K562 (cell line): ENCODE results near the gene COCH.

Experiments
- CEBPG ChIP-seq, 3 experiments: fragments of 200-800 bp in 1 of 3; sonication (Bioruptor generic) in 1 of 3; sonication (generic) in 1 of 3; formaldehyde crosslinking in 1 of 3; IDR thresholded peaks in 2 of 3; conservative IDR thresholded peaks in 1 of 3; 2 replicates each; pipeline versions ENCODE4 v1.6.1 to v1.8.0; 2016 to 2022; ENCODE audit warnings: missing compliant biosample characterization in 2 of 3, missing genetic modification characterization in 2 of 3, mild to moderate bottlenecking in 1 of 3, missing genetic modification reagents in 1 of 3
- CLOCK ChIP-seq: fragments of 250-450 bp; sonication (Bioruptor Pico); IDR thresholded peaks from 2 replicates; pipeline ENCODE4 v1.4.0; 2020; ENCODE audit warnings: mild to moderate bottlenecking, moderate library complexity, borderline replicate concordance
- CTCF ChIP-seq, 3 experiments: IDR thresholded peaks in 2 of 3; conservative IDR thresholded peaks in 1 of 3; 2 replicates each; pipeline ENCODE4 v1.5.1; 2011 to 2012; ENCODE audit warnings: low read length in 3 of 3, mild to moderate bottlenecking in 3 of 3, control low read depth in 2 of 3, improper control_type of control experiment in 1 of 3, inconsistent platforms in 1 of 3, low read depth in 1 of 3, mixed read lengths in 1 of 3, moderate library complexity in 1 of 3; ENCODE audit not compliant: insufficient read depth in 2 of 3
- EZH2 ChIP-seq: IDR thresholded peaks from 2 replicates; pipeline ENCODE4 v1.6.1; 2012; ENCODE audit warnings: low read depth, mild to moderate bottlenecking, inconsistent platforms, low read length, borderline replicate concordance
- HNRNPUL1 ChIP-seq: fragments of 200-400 bp; formaldehyde crosslinking; IDR thresholded peaks from 2 replicates; pipeline ENCODE4 v1.6.1; 2017; ENCODE audit warnings: low read length
- PTBP1 ChIP-seq: fragments of 200-400 bp; formaldehyde crosslinking; IDR thresholded peaks from 2 replicates; pipeline ENCODE4 v1.6.1; 2017; ENCODE audit warnings: low read depth, low read length
- TSC22D4 ChIP-seq: fragments of 450-650 bp; IDR thresholded peaks from 2 replicates; pipeline ENCODE4 v1.6.1; 2016; ENCODE audit warnings: missing genetic modification characterization, missing biosample characterization, control low read depth
- ZSCAN29 ChIP-seq: fragments of 450-650 bp; IDR thresholded peaks from 2 replicates; pipeline ENCODE4 v1.6.1; 2017

GRCh38 chr14:30907659-30908057, 33.3 kb downstream of the COCH start:
- no peak for TF ChIP-seq CTCF (IDR thresholded peaks at IDR 0.05 in 2 of 3, conservative IDR thresholded peaks at IDR 0.05 in 1 of 3; ENCODE audit: insufficient read depth in 2 of 3, low read depth in 1 of 3, low read length in 3 of 3)
- TF ChIP-seq TSC22D4 = no peak
- no peak for TF ChIP-seq PTBP1
- no peak for TF ChIP-seq HNRNPUL1
- TF ChIP-seq CLOCK (CRISPR knock-in tag) = no peak
- no peak for TF ChIP-seq ZSCAN29
- TF ChIP-seq CEBPG (CRISPR knock-in tag; IDR thresholded peaks at IDR 0.05) = no peak
- TF ChIP-seq CEBPG (tag; conservative IDR thresholded peaks at IDR 0.05 in 1 of 2, IDR thresholded peaks at IDR 0.05 in 1 of 2) = no peak
- no peak for TF ChIP-seq EZH2
